ENCODE data around the gene SLC23A2. TPM values are rescaled to one million over a fixed set of nuclear protein-coding genes. Genes with fewer than 3 reads are reported as not detected.
"Not testable (repeated sequence)": the region's sequence is repeated elsewhere in the genome, so short reads cannot be mapped to it uniquely, and the experiment has no call there.

The SLC23A2 gene
- total and polyA plus RNA-seq, 8 donors: 4.3 to 12.9 (median 8.8) TPM

GRCh38 chr20:5008759-5009158, 7.4 kb upstream of the SLC23A2 start:
- WGBS, 2 donors: 49 to 57% methylated on average over 5 of the region's 5 CpGs
- no peak for DNase-seq
- FAIRE-seq: no peak

GRCh38 chr20:5005326-5005725, 4.0 kb upstream of the SLC23A2 start:
- ATAC-seq: no peak
- intact Hi-C loops (cut with DNase I): no loop called here
- WGBS, 2 donors: 66 to 70% methylated on average over 4 of the region's 4 CpGs

More at GRCh38 chr20:5008759-5009158, 7.4 kb upstream of the SLC23A2 start:
- no peak for TF ChIP-seq CTCF (IDR thresholded peaks at IDR 0.05)
- H3K36me3 ChIP-seq: no peaks in the 10 kb centered on the region
- intact Hi-C loops (cut with DNase I): no loop called here
- no peaks in the 10 kb centered on the region for H3K27me3 ChIP-seq
- H3K9me3 ChIP-seq: no peaks in the 10 kb centered on the region
- ATAC-seq: peak in 2 of 4 donors; percentile 63 to 66
- H3K27ac ChIP-seq: no peak overlapping the region
- H3K4me3 ChIP-seq: no peak overlapping the region
- no peaks in the 10 kb centered on the region for H3K4me1 ChIP-seq

GRCh38 chr20:5004825-5005224, 3.5 kb upstream of the SLC23A2 start:
- H3K27ac ChIP-seq; H3K4me3 ChIP-seq; H3K27me3 ChIP-seq; ATAC-seq; H3K4me1 ChIP-seq; H3K9me3 ChIP-seq; H3K36me3 ChIP-seq; DNase-seq; FAIRE-seq; intact Hi-C loops (cut with DNase I): not testable (repeated sequence)
- 89 to 93% methylated on average over 8 of the region's 8 CpGs for WGBS, 2 donors

More at GRCh38 chr20:5005326-5005725, 4.0 kb upstream of the SLC23A2 start:
- DNase-seq: no peak
- FAIRE-seq: no peak
- Histone ChIP-seq H3K27me3 (no peaks in the 10 kb centered on the region), H3K4me3 (no peak overlapping the region), H3K9me3 (no peaks in the 10 kb centered on the region), H3K36me3 (no peaks in the 10 kb centered on the region), H3K27ac (no peak overlapping the region), H3K4me1 (peaks cover 0 to 2% (median 0%) of the 10 kb centered on the region in 3 donors)
- TF ChIP-seq CTCF (IDR thresholded peaks at IDR 0.05): no peak

GRCh38 chr20:5003626-5004025, 2.3 kb upstream of the SLC23A2 start:
- ATAC-seq (no peak), DNase-seq (no peak), FAIRE-seq (no peak)
- Histone ChIP-seq H3K4me1 (peaks cover 4 to 9% (median 9%) of the 10 kb centered on the region in 3 donors), H3K27ac (no peak overlapping the region), H3K36me3 (no peaks in the 10 kb centered on the region), H3K9me3 (no peaks in the 10 kb centered on the region), H3K4me3 (no peak overlapping the region), H3K27me3 (no peaks in the 10 kb centered on the region)
- intact Hi-C loops (cut with DNase I): no loop called here
- no peak for TF ChIP-seq CTCF (IDR thresholded peaks at IDR 0.05)
- WGBS, 2 donors: 41 to 57% methylated on average over 3 of the region's 3 CpGs

GRCh38 chr20:5002077-5002413, 735 bp upstream of the SLC23A2 start:
- ATAC-seq: peak in 3 of 4 donors; percentile 3 to 11 (median 7)
- no peaks in the 10 kb centered on the region for H3K27me3 ChIP-seq
- no peak overlapping the region for H3K27ac ChIP-seq
- WGBS, 2 donors: 13 to 17% methylated on average over 5 of the region's 5 CpGs
- FAIRE-seq: no peak
- peak overlapping the region; percentile 24 to 88 (median 76) for H3K4me3 ChIP-seq
- intact Hi-C loops (cut with DNase I): no loop called here
- H3K36me3 ChIP-seq: no peaks in the 10 kb centered on the region
- DNase-seq: peak in 3 of 6 donors; percentile 1 to 16 (median 15)
- H3K9me3 ChIP-seq: no peaks in the 10 kb centered on the region
- no peak for TF ChIP-seq CTCF (IDR thresholded peaks at IDR 0.05)
- H3K4me1 ChIP-seq: peaks cover 4 to 9% (median 9%) of the 10 kb centered on the region in 3 donors
